ENCODE results near the gene PTPRR. TPM values are rescaled to one million over a fixed set of nuclear protein-coding genes. Genes with fewer than 3 reads are reported as not detected.

The PTPRR gene
- total RNA-seq, 1 donor from 2014 or later = under 0.01 TPM

GRCh38 chr12:70796989-70797388, 123.5 kb downstream of the PTPRR start:
- no peak for TF ChIP-seq CTCF (IDR thresholded peaks at IDR 0.05; ENCODE audit: insufficient read depth, low read length, severe bottlenecking)
- FAIRE-seq (no peak), DNase-seq (ENCODE audit: low read depth) (no peak)
- Histone ChIP-seq H3K36me3 (ENCODE audit: control insufficient read depth, insufficient read depth, low read length) (no peaks in the 10 kb centered on the region), H3K27me3 (ENCODE audit: control insufficient read depth, insufficient read depth, low read length) (no peaks in the 10 kb centered on the region), H3K4me3 (ENCODE audit: low read depth, low read length) (no peak overlapping the region)

GRCh38 chr12:70795608-70796007, 124.9 kb downstream of the PTPRR start:
- Histone ChIP-seq H3K27me3 (ENCODE audit: control insufficient read depth, insufficient read depth, low read length) (no peaks in the 10 kb centered on the region), H3K36me3 (ENCODE audit: control insufficient read depth, insufficient read depth, low read length) (no peaks in the 10 kb centered on the region), H3K4me3 (ENCODE audit: low read depth, low read length) (no peak overlapping the region)
- DNase-seq (ENCODE audit: low read depth) (no peak), FAIRE-seq (no peak)
- no peak for TF ChIP-seq CTCF (IDR thresholded peaks at IDR 0.05; ENCODE audit: insufficient read depth, low read length, severe bottlenecking)

- TF ChIP-seq CTCF (IDR thresholded peaks at IDR 0.05; ENCODE audit: insufficient read depth, low read length, severe bottlenecking) = no peak
- Histone ChIP-seq H3K36me3 (ENCODE audit: control insufficient read depth, insufficient read depth, low read length) (no peaks in the 10 kb centered on the region), H3K27me3 (ENCODE audit: control insufficient read depth, insufficient read depth, low read length) (no peaks in the 10 kb centered on the region), H3K4me3 (ENCODE audit: low read depth, low read length) (no peak overlapping the region)
- FAIRE-seq = no peak
- DNase-seq (ENCODE audit: low read depth) = no peak
Observed at GRCh38 chr12:70794131-70794530, 126.4 kb downstream of the PTPRR start.

GRCh38 chr12:70788774-70789173, 131.8 kb downstream of the PTPRR start:
- H3K4me3 ChIP-seq (ENCODE audit: low read depth, low read length) = no peak overlapping the region
- DNase-seq (ENCODE audit: low read depth) = no peak
- FAIRE-seq = no peak
- H3K36me3 ChIP-seq (ENCODE audit: control insufficient read depth, insufficient read depth, low read length) = no peaks in the 10 kb centered on the region
- TF ChIP-seq CTCF (IDR thresholded peaks at IDR 0.05; ENCODE audit: insufficient read depth, low read length, severe bottlenecking) = no peak
- no peaks in the 10 kb centered on the region for H3K27me3 ChIP-seq (ENCODE audit: control insufficient read depth, insufficient read depth, low read length)

GRCh38 chr12:70787612-70788011, 132.9 kb downstream of the PTPRR start:
- FAIRE-seq = no peak
- DNase-seq (ENCODE audit: low read depth) = no peak
- Histone ChIP-seq H3K36me3 (ENCODE audit: control insufficient read depth, insufficient read depth, low read length) (no peaks in the 10 kb centered on the region), H3K27me3 (ENCODE audit: control insufficient read depth, insufficient read depth, low read length) (no peaks in the 10 kb centered on the region), H3K4me3 (ENCODE audit: low read depth, low read length) (no peak overlapping the region)
- no peak for TF ChIP-seq CTCF (IDR thresholded peaks at IDR 0.05; ENCODE audit: insufficient read depth, low read length, severe bottlenecking)

- DNase-seq (ENCODE audit: low read depth) (no peak), FAIRE-seq (no peak)
- Histone ChIP-seq H3K27me3 (ENCODE audit: control insufficient read depth, insufficient read depth, low read length) (peaks cover 2% of the 10 kb centered on the region), H3K4me3 (ENCODE audit: low read depth, low read length) (no peak overlapping the region), H3K36me3 (ENCODE audit: control insufficient read depth, insufficient read depth, low read length) (no peaks in the 10 kb centered on the region)
- TF ChIP-seq CTCF (IDR thresholded peaks at IDR 0.05; ENCODE audit: insufficient read depth, low read length, severe bottlenecking) = no peak
Observed at GRCh38 chr12:70785896-70786295, 134.6 kb downstream of the PTPRR start.
